Heart left ventricle (tissue), 16 donors: ENCODE results near the gene ANXA11. TPM values are rescaled to one million over a fixed set of nuclear protein-coding genes. Genes with fewer than 3 reads are reported as not detected.
"Not testable (repeated sequence)": the region's sequence is repeated elsewhere in the genome, so short reads cannot be mapped to it uniquely, and the experiment has no call there.

Experiments used
- ATAC-seq, 4 donors: fragments of 200-7000 bp; cut with Tn5 transposase; one replicate each; pipeline ENCODE4 v1.9.1; 2020 to 2022; ENCODE audit warnings: moderate library complexity in 4 of 4, mild to moderate bottlenecking in 3 of 4, moderate number of reproducible peaks in 1 of 4
- DNase-seq, 5 donors: peaks; one replicate each; pipeline ENCODE4 v3.0.0-alpha.2; 2020
- H3K27ac ChIP-seq, 12 donors: fragments of 200-600 bp; sonication (generic) in 4 of 12; one replicate each; pipeline versions ENCODE4 v1.5.0 to v1.8.0; 2016 to 2022; ENCODE audit warnings: mild to moderate bottlenecking in 2 of 12
- H3K27me3 ChIP-seq, 9 donors: fragments of 200-600 bp; sonication (generic) in 2 of 9; one replicate each; pipeline versions ENCODE4 v1.5.1 to v1.8.0; 2016 to 2022; ENCODE audit warnings: mild to moderate bottlenecking in 3 of 9
- H3K36me3 ChIP-seq, 9 donors: fragments of 200-600 bp; sonication (generic) in 2 of 9; one replicate each; pipeline versions ENCODE4 v1.5.0 to v1.8.0; 2018 to 2022; ENCODE audit warnings: mild to moderate bottlenecking in 2 of 9
- H3K4me1 ChIP-seq, 12 donors: fragments of 200-600 bp; sonication (generic) in 4 of 12; one replicate each; pipeline versions ENCODE4 v1.5.0 to v1.8.0; 2016 to 2022; ENCODE audit warnings: mild to moderate bottlenecking in 3 of 12
- H3K4me3 ChIP-seq, 12 donors: fragments of 200-600 bp; sonication (generic) in 4 of 12; one replicate each; pipeline versions ENCODE4 v1.5.0 to v1.8.0; 2017 to 2022; ENCODE audit warnings: mild to moderate bottlenecking in 9 of 12, moderate library complexity in 4 of 12
- H3K9me3 ChIP-seq, 12 donors: fragments of 200-600 bp; sonication (generic) in 4 of 12; one replicate each; pipeline versions ENCODE4 v1.5.0 to v1.8.0; 2016 to 2022; ENCODE audit warnings: mild to moderate bottlenecking in 1 of 12
- POLR2A ChIP-seq, 2 donors: fragments of 450-650 bp; IDR thresholded peaks; one replicate each; pipeline ENCODE4 v1.6.1; 2017; ENCODE audit warnings: antibody characterized with exemption in 2 of 2, mild to moderate bottlenecking in 2 of 2, moderate library complexity in 2 of 2
- WGBS, 4 donors: extraction: QIAGEN DNeasy Blood & Tissue Kit in 2 of 4; methylation state at CpG; one replicate each; pipeline versions ENCODE4 v1.1.5 to v1.1.7; 2013 to 2018; 5-methylcytosine and 5-hydroxymethylcytosine counted together
- intact Hi-C, 10 donors: fragments of 100-400 bp; cut with DNase I; formaldehyde crosslinking; loops; one replicate each; pipeline versions ENCODE4 v1.11.1 to v1.14.2; 2022
- polyA plus RNA-seq, 2 donors: library from polyadenylated mRNA; stranded (reverse); fragments of 200-250 nt; gene quantifications; one replicate each; pipeline ENCODE4 v1.2.3, GENCODE V29; 2013
- total RNA-seq, 9 donors: library from RNA; depleted of rRNA in 2 of 9; stranded (reverse); fragments of >200 nt in 2 of 9; fragmentation: NEBNext Ultra II Directional in 3 of 9; extraction: Animal tissue kit (Norgen Biotek cat#: 25700) in 3 of 9; gene quantifications; one replicate each; pipeline versions ENCODE4 v1.1.0 to v1.2.4, GENCODE V29; 2016 to 2023
- TF ChIP-seq, protein P1 (sequence below), 12 donors: fragments of 200-600 bp; sonication (generic) in 4 of 12; IDR thresholded peaks; one replicate each; pipeline versions ENCODE4 v1.5.0 to v1.8.0; 2018 to 2022; ENCODE audit warnings: antibody characterized with exemption in 12 of 12, mild to moderate bottlenecking in 5 of 12
- donor health status: ischemic (EF 13 %, LVEDD 7.1; RV severe dilation, severe dysfunction).
- donor health status: healthy with polysubstance abuse.
- donor health status: DM: no; HTN: yes; CAD: no.
- donor health status: DM: no; HTN: no; CAD: no.
- donor health status: ischemic (EF 25% LVEDD 6.9; RV normal size, moderate dysfunction).
- donor health status: ischemic (EF 25% LVEDD 5.7; RV mildly dilated, moderate dysfunction).
- donor health status: healthy.
- donor health status: DM: yes; HTN: yes; CAD: no.
- donor health status: ischemic (EF 35%, LVEDD 5.7; RV mildly dilated, moderate dysfunction).
- donor health status: nonischemic (EF 11% LVEDD 7.7; RV severe dilation, severe dysfunction).
- donor health status: DM: yes; HTN: yes; CAD: no.
- donor health status: PGD.
- donor health status: ischemic (EF 29% LVEDD 5.4; RV normal size, mild dysfunction).
- donor health status: nonischemic (EF 23%, LVEDD 6.1; RV moderate dilation, normal function).

Gene ANXA11
- total and polyA plus RNA-seq, 11 donors: 152 to 487 (median 368) TPM

DNA sequence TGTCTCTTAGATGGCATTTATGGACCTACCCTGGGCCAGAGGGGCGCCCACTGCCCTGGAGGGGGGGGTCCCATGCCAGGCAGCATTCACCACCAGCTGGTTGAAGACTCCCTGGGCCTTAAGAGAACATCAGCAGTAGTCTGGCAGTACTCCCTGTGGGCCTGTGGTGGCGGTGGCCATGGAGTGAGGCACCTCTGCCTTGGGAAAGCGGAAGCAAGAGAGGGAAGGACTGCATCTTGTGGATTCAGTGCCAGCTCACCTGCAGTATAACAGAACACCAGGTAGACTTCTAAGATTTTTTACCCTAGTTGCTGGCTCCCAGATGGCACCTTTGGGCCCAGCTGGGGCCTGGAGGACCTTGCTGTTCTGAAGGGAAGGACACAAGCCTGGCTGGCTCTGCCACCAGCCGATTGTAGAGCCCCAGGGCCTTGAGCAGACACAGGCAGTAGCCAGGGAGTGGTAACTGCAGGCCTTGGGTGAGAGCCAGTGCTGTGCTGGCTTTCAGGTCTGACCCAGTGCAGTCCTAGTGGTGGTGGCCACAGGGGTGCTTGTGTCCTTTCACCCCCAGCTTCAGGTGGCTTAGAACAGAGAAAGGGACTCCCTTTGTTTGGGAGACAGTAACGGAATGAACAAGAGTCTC is 57.1 kb downstream of the ANXA11 start:
- peak overlapping the region in 1 of 12 donors; percentile 20 for H3K27ac ChIP-seq
- DNase-seq (no peak), ATAC-seq (no peak)
- no peaks in the 10 kb centered on the region for H3K27me3 ChIP-seq
- H3K4me1 ChIP-seq: peaks cover 0 to 28% (median 14%) of the 10 kb centered on the region in 12 donors
- H3K36me3 ChIP-seq: peaks cover 0 to 53% (median 26%) of the 10 kb centered on the region in 9 donors
- intact Hi-C loops: loop anchor here in 1 of 10 donors (5.0 kb wide), 1 partner anchor 59 kb away; the partner anchor contains the start of gene ANXA11
- WGBS, 4 donors: 64 to 92% (median 78%) methylated on average over 4 to 5 of the region's 5 CpGs
- no peak overlapping the region for H3K4me3 ChIP-seq
- H3K9me3 ChIP-seq: peaks cover 0 to 13% (median 0%) of the 10 kb centered on the region in 12 donors
- no peak for TF ChIP-seq POLR2A (IDR thresholded peaks at IDR 0.05)
- TF ChIP-seq, protein P1, sequence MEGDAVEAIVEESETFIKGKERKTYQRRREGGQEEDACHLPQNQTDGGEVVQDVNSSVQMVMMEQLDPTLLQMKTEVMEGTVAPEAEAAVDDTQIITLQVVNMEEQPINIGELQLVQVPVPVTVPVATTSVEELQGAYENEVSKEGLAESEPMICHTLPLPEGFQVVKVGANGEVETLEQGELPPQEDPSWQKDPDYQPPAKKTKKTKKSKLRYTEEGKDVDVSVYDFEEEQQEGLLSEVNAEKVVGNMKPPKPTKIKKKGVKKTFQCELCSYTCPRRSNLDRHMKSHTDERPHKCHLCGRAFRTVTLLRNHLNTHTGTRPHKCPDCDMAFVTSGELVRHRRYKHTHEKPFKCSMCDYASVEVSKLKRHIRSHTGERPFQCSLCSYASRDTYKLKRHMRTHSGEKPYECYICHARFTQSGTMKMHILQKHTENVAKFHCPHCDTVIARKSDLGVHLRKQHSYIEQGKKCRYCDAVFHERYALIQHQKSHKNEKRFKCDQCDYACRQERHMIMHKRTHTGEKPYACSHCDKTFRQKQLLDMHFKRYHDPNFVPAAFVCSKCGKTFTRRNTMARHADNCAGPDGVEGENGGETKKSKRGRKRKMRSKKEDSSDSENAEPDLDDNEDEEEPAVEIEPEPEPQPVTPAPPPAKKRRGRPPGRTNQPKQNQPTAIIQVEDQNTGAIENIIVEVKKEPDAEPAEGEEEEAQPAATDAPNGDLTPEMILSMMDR (IDR thresholded peaks at IDR 0.05): no peak

DNA sequence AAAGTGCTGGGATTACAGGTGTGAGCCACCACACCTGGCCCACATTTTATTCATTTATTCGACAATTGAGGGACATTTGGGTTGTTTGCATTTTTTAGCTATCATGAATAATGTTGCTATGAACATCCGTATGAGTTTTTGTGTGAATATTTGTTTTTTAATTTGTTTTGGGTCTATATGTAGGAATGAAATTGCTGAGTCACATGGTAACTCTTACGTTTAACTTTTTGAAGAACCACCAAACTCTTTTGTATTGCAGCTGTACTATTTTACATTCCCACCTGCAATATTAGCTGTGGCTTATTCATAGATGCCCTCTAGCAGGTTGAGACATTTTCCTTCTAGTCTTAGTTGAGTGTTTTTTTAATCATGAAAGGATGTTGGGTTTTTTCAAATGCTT is 58.4 kb downstream of the ANXA11 start:
- Histone ChIP-seq H3K27ac (no peak overlapping the region), H3K4me3 (no peak overlapping the region), H3K27me3 (no peaks in the 10 kb centered on the region), H3K9me3 (peaks cover 0 to 13% (median 0%) of the 10 kb centered on the region in 12 donors), H3K4me1 (peaks cover 0 to 28% (median 14%) of the 10 kb centered on the region in 12 donors), H3K36me3 (peaks cover 0 to 40% (median 20%) of the 10 kb centered on the region in 9 donors)
- intact Hi-C loops: loop anchor here in 1 of 10 donors (5.0 kb wide), 1 partner anchor 60 kb away; the partner anchor contains the start of gene ANXA11
- TF ChIP-seq, protein P1 (IDR thresholded peaks at IDR 0.05): no peak
- no peak for TF ChIP-seq POLR2A (IDR thresholded peaks at IDR 0.05)
- DNase-seq (no peak), ATAC-seq (no peak)
- WGBS, 4 donors: 83 to 87% (median 86%) methylated on average over 3 of the region's 3 CpGs

DNA sequence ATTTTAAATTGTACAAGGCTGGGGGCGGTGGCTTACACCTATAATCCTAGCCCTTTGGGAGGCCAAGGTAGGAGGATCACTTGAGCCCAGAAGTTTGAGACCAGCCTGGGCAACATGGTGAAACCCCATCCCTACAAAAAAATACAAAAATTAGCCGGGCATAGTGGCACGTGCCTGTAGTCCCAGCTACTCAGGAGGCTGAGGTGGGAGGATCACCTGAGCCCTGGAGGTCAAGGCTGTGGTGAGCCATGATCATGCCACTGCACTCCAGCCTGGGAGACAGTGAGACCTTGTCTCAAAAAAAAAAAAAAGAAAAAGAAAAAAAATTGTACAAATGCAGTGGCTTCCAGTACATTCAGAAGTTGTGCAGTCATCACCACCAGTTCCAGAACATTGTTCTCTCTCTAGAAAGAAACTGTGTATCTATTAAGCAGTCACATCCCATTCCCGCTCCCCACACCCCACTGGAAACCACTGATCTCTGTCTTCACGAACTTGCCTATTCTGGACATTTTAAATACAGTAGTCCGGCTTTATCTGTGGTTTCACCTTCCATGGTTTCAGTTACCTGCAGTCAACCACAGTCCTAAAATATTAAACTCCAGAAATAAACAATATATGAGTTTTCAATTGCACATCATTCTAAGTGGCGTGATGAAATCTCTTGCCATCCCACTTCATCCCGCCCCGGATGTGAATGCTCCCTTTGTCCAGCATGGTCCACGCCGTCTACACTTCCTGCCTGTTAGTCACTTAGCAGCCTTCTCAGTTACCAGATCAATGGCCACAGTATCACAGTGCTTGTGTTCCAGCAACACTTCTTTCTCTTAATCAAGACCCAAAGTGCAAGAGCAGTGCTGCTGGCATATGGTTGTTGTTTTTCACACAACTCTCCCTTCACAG is 59.7 kb downstream of the ANXA11 start:
- intact Hi-C loops: loop anchor here in 2 of 10 donors (2.0 to 5.0 kb wide), 2 partner anchors 62 to 75 kb away; partner anchors contain the start of gene ANXA11 (in 1 of the 2)
- Histone ChIP-seq H3K4me1 (peaks cover 0 to 29% (median 14%) of the 10 kb centered on the region in 12 donors), H3K9me3 (peaks cover 0 to 13% (median 0%) of the 10 kb centered on the region in 12 donors), H3K36me3 (peaks cover 0 to 27% (median 13%) of the 10 kb centered on the region in 9 donors), H3K27ac (peak overlapping the region in 5 of 12 donors; percentile 13 to 37 (median 26))
- peak in 1 of 5 donors; percentile 70 for DNase-seq
- not testable (repeated sequence) for H3K4me3 ChIP-seq, H3K27me3 ChIP-seq
- 58 to 67% (median 60%) methylated on average over 11 of the region's 11 CpGs for whole genome bisulfite sequencing, 4 donors
- peak in 3 of 4 donors; percentile 27 to 49 (median 27) for ATAC-seq

DNA sequence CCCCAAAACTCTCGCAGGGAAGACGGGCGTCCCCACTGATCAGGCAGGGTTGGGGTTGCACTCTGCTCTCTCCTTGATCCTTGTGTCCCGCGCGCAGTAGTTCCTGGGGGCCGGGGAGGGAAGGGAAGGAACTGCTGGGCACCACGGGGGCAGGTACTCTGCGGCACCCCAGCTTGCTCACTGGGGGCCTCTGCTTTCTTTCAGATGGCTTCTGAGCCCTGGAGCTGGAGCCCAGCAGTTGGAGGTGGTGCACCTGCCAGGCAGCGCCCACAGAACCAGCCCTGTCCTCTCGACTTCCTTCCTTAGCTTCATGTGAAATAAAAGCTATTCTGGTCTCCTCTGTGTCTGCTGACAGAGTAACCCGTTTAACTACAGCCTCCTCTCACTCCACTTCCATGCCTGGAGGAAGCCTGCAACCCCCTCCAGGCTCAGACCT is 60.6 kb downstream of the ANXA11 start:
- intact Hi-C loops: loop anchor here in 6 of 10 donors (1.0 to 5.0 kb wide), 5 partner anchors 63 to 87 kb away; partner anchors contain the start of gene ANXA11 (in 2 of the 6)
- Histone ChIP-seq H3K27me3 (no peaks in the 10 kb centered on the region), H3K4me3 (peak overlapping the region in 1 of 12 donors; percentile 31), H3K4me1 (peaks cover 0 to 29% (median 13%) of the 10 kb centered on the region in 12 donors), H3K36me3 (peaks cover 0 to 18% (median 7%) of the 10 kb centered on the region in 9 donors), H3K9me3 (peaks cover 0 to 12% (median 0%) of the 10 kb centered on the region in 12 donors), H3K27ac (peak overlapping the region in 3 of 12 donors; percentile 20 to 45 (median 37))
- TF ChIP-seq, protein P1 (IDR thresholded peaks at IDR 0.05): no peak
- TF ChIP-seq POLR2A (IDR thresholded peaks at IDR 0.05): no peak
- DNase-seq: peak in 1 of 5 donors; percentile 22
- 29 to 43% (median 30%) methylated on average over 12 of the region's 12 CpGs for WGBS, 4 donors
- peak in 3 of 4 donors; percentile 8 to 45 (median 24) for ATAC-seq
